Stimulated activated effector memory CD8-positive, alpha-beta T cell treated with anti-CD3 and anti-CD28 coated beads, Interleukin-12 subunit alpha, Interleukin-12 subunit beta, amount 100 ng/mL, for 72 hours (primary cell): ENCODE results near the gene PRR19.

Experiments
- ATAC-seq: fragments of 150-1000 bp; cut with Tn5 transposase; 2 replicates; pipeline ENCODE4 v1.10.0; 2021
- DNase-seq, 2 donors: peaks; one replicate each; pipeline ENCODE4 v3.0.0; 2021 to 2022; ENCODE audit warnings: low spot score in 2 of 2
- H3K27ac Mint-ChIP-seq: one replicate; pipeline ENCODE4 v1.8.0; 2022; ENCODE audit warnings: mild to moderate bottlenecking, mixed read lengths
- H3K36me3 Mint-ChIP-seq: one replicate; pipeline ENCODE4 v1.8.0; 2022; ENCODE audit warnings: mild to moderate bottlenecking, mixed read lengths
- H3K4me1 Mint-ChIP-seq: one replicate; pipeline ENCODE4 v1.8.0; 2022; ENCODE audit warnings: mixed read lengths
- H3K4me3 Mint-ChIP-seq: one replicate; pipeline ENCODE4 v1.8.0; 2022; ENCODE audit warnings: mild to moderate bottlenecking, mixed read lengths
- H3K9me3 Mint-ChIP-seq: one replicate; pipeline ENCODE4 v1.8.0; 2022; ENCODE audit warnings: mixed read lengths

Gene PRR19

DNA sequence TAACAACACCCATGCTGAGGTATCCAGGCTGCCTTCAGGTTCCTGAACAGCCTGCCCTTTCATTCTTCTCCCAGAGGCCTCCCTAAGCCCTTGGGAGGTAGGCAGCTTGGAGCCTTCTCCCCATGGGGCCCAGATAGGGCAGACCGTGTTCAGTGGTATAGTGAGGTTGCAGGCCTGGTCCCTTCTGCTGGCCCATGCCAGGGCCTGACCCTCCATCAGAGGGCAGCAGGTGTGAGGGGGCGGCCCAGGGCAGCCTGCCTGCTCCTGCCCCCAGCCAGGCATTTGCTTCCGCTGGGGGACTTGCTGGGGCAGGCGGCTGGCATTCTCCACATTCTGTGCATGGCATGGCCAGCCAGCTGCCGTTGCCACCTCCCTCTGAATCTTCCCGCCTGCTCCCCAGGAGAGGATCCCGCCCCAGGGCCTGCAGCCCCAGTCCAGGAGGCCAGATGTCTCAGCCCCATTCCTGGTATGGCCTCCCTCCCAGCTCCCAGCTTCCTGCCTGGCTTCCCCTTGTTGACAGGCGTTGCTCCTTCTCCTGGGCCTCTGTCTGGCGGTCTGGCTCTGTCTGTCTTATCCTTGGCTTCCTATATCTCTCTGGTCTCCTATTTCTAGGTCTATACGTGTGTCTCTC lies 24.0 kb upstream of the PRR19 start:
- ATAC-seq (no peak), DNase-seq (no peak)
- no peak overlapping the region for H3K4me3 Mint-ChIP-seq
- H3K27ac Mint-ChIP-seq, result peak overlapping the region; percentile 94
- peaks cover 64% of the 10 kb centered on the region for H3K4me1 Mint-ChIP-seq
- H3K9me3 Mint-ChIP-seq, result no peaks in the 10 kb centered on the region
- peaks cover 70% of the 10 kb centered on the region for H3K36me3 Mint-ChIP-seq

DNA sequence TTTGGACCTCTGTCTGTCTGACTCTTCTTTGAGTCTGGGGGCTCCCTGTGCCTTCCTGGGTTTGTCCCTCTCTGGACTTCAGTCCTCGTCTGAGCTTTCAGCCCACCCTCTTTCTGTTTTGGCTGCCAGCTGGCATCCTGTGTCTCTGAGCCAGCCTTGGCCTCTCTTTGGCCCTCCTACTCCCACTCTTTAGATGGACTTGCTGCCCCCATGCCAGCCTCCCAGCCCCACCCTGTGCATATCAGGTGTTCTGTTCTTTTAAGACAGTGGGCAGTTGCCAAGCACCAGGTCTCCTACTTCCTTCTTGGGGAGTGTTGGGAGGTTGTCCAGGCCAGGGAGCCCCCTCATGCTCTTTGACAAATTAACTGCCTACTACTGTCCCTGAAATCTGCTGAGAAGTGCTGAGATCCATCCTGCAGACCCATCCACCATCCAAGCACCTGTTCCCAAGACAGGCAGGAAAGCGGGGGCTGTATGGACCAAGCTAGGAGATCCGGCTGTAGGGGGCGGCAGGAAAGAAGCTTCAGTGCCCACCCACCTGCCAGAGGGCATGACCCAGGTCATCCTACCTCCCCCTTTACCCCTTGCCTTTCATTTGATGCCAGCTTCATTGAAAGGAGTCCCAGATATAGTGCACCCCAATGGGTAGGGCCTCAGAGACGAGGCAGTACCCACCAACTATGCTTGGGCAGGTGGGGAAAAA lies 23.3 kb upstream of the PRR19 start:
- ATAC-seq (no peak), DNase-seq (no peak)
- no peak overlapping the region for H3K4me3 Mint-ChIP-seq
- H3K27ac Mint-ChIP-seq, result peak overlapping the region; percentile 94
- H3K36me3 Mint-ChIP-seq, result peaks cover 64% of the 10 kb centered on the region
- no peaks in the 10 kb centered on the region for H3K9me3 Mint-ChIP-seq
- peaks cover 60% of the 10 kb centered on the region for H3K4me1 Mint-ChIP-seq

DNA sequence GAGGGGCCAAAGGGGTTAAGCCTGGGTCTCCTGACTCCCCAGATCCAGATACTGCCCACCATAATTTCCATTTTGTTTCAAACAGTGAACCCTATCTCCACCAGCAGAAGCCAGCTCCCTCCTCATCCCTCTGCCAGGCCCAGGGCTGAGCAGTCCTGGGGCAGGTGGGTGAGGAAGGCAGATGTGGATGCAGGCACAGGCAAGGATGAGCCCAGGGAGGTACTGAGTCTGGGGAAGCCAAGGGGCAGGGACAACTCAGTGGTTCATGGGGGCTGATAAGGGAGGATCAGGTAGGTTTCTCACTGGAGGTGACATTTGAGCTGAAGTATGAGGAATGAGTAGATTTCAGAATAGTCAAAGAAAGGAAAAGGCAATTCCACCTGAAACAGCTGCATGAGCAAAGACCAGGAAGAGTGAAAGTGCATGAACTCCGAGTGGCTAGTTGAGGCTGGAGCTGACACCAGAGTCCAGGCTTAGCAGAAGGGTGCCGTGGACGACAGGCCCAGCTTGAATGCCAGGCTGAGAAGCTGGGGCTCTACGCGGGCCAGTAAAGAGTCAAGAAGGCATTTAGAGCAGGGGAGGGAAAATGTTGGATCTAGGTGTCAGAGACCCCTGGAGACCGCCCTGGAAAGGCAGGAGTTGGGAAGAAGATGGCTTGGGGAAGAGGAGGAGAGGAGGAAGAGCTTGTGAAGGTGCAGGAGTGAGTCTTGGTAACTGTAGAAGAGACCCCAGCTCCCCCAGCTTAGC lies 22.6 kb upstream of the PRR19 start:
- Mint-ChIP-seq H3K9me3 (no peaks in the 10 kb centered on the region), H3K4me1 (peaks cover 53% of the 10 kb centered on the region), H3K36me3 (peaks cover 56% of the 10 kb centered on the region), H3K27ac (peak overlapping the region; percentile 94), H3K4me3 (no peak overlapping the region)
- DNase-seq (no peak), ATAC-seq (no peak)

DNA sequence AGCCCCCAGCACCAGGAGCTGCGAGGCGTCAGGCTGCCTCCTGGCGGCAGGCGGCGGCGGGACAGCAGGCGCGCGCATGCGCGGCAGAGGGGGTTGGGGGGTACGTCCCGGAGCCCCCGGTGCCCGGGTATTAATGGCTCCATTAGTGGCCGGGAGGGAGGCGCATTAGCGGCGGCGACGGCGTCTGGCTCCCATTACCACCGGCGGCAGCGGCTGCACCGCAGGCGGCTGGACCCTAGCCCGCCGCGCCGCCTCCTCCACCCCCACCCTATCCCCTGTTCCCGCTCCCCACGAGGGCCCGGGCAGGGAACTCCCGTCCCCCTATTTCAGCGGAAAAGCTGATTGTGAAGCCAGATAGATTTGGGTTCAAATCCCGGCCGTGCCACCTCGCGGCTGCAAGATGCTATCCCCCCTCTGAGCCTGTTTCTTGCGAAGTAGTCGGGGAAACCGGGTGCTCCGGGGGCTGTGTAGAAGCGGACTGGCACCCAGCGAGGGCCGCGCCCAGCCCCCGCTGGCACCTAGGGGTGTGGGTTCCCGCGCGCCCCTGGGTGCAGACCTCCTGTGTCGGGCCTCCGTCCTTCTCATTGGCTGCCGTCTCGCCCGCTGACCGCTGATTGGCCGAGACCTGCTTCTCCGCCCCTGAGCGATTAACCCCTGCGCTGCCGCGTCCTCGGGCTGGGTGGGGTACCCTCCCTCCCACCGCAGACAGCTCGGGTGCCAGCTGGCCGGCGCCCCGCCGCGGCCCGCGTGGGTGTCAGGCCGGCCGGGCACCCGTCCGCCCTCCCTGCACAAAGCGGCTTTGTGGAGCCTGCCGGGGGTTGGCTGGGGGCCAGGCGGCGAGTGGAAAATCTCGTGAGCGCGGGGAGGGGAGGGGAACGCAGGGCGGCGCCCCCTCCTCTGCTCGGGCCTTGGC lies 21.8 kb upstream of the PRR19 start:
- Mint-ChIP-seq H3K36me3 (peaks cover 55% of the 10 kb centered on the region), H3K4me1 (peaks cover 52% of the 10 kb centered on the region), H3K27ac (peak overlapping the region; percentile 94), H3K9me3 (no peaks in the 10 kb centered on the region), H3K4me3 (no peak overlapping the region)
- peak; percentile 82 to 94 for DNase-seq
- ATAC-seq, result peak; percentile 61

DNA sequence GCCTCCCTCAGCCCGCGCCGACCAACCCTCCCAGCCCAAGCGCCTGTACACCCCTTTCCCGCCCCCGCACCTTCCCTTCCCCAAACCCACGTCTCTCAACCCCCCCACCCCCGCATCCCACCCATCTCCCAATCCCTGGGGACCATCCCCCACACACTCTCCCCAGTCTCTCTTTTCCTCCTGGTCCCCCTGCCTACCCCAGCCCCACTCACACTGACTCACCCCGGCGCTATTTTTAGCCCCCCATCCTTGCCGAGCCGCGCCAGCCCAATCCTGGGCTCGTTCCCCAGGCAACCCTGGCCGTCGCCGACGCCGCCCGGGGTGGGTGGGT lies 21.2 kb upstream of the PRR19 start:
- H3K9me3 Mint-ChIP-seq, result no peaks in the 10 kb centered on the region
- no peak overlapping the region for H3K4me3 Mint-ChIP-seq
- DNase-seq, result no peak
- H3K27ac Mint-ChIP-seq, result peak overlapping the region; percentile 94
- peaks cover 52% of the 10 kb centered on the region for H3K4me1 Mint-ChIP-seq
- ATAC-seq, result no peak
- peaks cover 49% of the 10 kb centered on the region for H3K36me3 Mint-ChIP-seq

DNA sequence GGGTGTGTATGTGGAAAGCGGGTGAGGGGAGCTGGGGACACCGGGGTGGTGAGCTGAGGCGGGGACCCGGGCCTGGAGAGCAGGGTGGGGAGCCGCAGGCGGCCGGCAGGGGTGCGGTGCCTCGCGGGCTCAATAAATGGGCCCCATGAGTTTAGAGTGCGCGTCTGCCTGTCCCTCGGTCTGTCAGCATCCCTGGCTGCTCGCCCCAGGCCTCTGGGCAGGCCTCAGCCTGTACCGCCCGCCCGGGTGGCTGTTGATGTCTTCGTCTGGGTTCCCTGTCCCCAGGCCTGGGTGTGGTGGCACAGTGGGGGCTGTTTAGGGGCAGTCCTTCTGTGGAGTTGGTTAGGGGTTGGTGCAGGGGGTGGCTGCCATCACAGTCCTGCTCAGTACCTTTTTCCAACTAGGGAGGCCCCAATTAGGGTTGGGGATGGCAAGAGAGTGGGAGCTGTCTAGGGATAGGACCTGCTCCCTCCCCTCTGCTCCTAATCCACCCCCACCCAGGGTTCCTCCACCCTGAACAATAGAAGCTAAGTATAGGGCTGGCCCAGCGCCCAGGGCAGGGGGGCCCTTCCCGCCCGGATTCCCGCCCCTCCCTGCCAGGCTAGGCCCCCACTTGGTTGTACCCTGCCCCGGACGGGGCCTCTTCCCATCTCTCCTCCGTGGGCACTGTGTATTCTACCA lies 20.6 kb upstream of the PRR19 start:
- H3K9me3 Mint-ChIP-seq, result no peaks in the 10 kb centered on the region
- no peak overlapping the region for H3K27ac Mint-ChIP-seq
- peaks cover 52% of the 10 kb centered on the region for H3K4me1 Mint-ChIP-seq
- DNase-seq, result no peak
- H3K4me3 Mint-ChIP-seq, result no peak overlapping the region
- no peak for ATAC-seq
- H3K36me3 Mint-ChIP-seq, result peaks cover 46% of the 10 kb centered on the region

DNA sequence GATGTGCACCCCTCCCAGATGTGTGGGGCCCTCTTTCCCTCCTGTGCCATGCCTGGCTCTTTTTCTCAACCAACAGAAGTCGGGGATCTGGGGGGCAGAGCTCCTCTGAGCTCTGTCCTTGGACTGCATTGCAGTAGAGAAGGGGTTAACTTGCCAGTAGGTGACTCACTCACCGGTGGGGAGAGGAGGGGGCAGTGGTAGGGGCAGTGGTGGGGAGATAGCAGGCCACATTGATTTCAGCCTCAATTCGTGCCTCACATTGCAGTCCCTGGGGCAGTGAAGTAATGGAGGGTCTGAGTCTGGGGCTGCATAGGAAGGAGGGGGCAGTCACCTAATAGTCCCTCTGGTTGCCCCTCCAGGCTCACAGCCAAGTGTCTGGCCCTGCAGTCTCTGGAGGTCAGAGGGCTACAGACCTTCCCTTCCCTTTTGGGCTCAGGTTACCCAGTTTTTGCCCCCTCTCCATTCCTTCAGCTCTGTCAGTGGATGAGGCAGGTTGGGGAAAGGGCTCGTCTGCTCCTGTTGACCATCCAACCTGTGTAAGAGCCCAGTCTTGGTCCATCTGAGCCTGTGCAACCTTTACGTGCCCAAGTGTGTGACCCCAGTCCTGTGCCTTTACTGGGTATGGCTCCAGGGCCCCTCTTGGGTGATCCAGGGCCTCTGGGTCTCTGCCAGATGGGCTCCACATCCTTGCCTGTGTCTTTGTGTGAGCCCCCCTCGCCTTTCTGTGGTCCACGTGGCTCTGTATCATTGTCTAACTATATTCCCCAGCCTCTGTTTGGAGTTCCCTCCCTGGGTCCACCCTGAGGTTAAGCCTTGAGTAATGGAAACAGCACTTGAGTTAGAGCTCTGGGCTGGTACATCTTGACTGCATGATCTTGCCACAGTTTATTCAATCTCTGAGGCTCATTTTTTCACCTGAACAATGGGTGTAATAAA lies 19.8 kb upstream of the PRR19 start:
- peaks cover 53% of the 10 kb centered on the region for H3K36me3 Mint-ChIP-seq
- no peaks in the 10 kb centered on the region for H3K9me3 Mint-ChIP-seq
- no peak overlapping the region for H3K27ac Mint-ChIP-seq
- DNase-seq, result no peak
- ATAC-seq, result no peak
- no peak overlapping the region for H3K4me3 Mint-ChIP-seq
- peaks cover 45% of the 10 kb centered on the region for H3K4me1 Mint-ChIP-seq

DNA sequence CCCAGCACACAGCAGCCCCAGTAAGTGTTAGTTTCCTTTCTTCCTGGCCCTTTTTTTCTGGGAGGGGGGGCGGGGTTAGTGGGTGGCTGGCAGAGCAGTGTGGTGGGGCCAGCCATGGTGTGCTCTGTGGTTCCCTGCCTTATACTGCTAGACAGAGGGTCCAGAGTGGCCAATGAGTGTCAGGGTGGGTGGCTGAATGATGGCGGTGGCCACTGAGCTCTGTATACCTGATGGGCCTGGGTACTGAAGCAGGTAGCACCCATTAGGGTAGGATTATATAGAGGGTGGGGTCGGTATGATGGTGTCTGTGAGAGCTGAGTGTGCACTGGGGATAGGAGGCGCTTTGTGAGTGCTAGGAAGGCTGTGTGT lies 19.1 kb upstream of the PRR19 start:
- Mint-ChIP-seq H3K4me1 (peaks cover 40% of the 10 kb centered on the region), H3K36me3 (peaks cover 53% of the 10 kb centered on the region), H3K9me3 (no peaks in the 10 kb centered on the region), H3K27ac (no peak overlapping the region), H3K4me3 (no peak overlapping the region)
- no peak for ATAC-seq
- no peak for DNase-seq

DNA sequence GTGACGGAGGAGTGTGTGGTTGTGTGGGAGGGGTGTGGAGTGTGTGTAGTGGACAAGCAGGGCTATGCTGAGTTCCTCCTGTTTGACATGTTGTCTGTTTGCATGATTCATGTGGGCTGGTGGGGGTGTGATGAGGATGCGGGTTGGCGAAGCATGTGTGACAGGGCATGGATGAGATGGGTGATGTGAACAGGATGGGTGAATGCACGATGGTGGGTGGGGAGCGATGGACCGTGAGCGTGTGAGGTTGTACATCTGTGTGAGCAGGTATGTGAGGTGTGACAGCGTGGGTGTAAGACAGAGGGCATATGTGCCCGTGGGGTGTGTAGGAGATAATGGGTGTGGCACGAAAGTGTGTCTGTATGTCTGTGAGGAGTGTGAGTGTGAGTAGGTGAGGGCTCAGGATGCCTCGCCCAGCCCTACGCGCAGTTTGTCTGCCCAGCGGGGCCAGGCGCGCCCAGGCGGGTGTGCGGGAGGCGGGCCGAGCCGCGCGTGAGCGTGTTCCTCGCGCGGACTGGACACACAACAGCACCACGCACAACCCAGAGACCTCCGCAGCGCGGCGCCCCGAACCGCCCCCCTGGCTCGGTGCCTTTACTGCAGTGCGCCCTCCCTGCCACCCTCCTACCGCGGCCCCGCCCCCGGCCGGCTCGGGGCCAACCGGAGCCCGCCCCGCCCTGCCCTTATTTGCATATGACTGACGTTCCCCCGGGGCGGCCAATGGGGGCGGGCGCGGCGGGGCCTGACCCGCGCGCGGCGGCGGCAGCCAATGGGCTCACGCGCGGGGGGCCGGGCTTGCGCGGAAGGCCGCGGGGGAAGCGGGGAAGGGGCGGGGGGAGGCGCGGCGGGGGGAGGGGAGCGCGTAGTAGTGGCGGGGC lies 18.5 kb upstream of the PRR19 start:
- no peak overlapping the region for H3K27ac Mint-ChIP-seq
- H3K9me3 Mint-ChIP-seq, result no peaks in the 10 kb centered on the region
- H3K4me1 Mint-ChIP-seq, result peaks cover 33% of the 10 kb centered on the region
- peaks cover 53% of the 10 kb centered on the region for H3K36me3 Mint-ChIP-seq
- H3K4me3 Mint-ChIP-seq, result no peak overlapping the region
- DNase-seq (peak; percentile 86 to 92), ATAC-seq (peak; percentile 78)

DNA sequence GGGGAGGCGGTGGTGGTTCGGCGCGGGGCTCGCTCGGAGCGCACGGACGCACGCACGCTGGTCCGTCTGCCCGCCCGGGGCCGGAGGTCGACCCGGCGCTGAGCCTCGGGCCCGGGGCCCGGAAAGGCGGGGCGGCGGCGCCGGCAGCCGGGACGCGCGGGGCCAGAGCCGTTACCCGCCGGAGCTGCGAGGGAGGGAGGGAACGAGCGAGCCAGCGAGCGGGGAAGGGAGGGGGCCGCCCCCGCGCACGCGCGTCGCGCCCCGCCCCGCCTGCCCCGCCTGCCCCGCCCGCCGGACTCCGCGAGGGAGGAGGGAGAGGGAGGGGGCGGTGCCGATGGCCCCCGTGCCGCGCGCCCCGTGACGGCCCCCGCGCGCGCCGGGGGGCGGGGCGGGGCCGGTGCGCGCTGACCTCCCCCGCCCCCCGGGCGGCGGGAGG lies 17.8 kb upstream of the PRR19 start:
- DNase-seq, result peak in 1 of 2 donors; percentile 73
- Mint-ChIP-seq H3K36me3 (peaks cover 55% of the 10 kb centered on the region), H3K9me3 (no peaks in the 10 kb centered on the region), H3K4me3 (peak overlapping the region; percentile 84), H3K4me1 (peaks cover 27% of the 10 kb centered on the region), H3K27ac (no peak overlapping the region)
- ATAC-seq, result peak; percentile 33

DNA sequence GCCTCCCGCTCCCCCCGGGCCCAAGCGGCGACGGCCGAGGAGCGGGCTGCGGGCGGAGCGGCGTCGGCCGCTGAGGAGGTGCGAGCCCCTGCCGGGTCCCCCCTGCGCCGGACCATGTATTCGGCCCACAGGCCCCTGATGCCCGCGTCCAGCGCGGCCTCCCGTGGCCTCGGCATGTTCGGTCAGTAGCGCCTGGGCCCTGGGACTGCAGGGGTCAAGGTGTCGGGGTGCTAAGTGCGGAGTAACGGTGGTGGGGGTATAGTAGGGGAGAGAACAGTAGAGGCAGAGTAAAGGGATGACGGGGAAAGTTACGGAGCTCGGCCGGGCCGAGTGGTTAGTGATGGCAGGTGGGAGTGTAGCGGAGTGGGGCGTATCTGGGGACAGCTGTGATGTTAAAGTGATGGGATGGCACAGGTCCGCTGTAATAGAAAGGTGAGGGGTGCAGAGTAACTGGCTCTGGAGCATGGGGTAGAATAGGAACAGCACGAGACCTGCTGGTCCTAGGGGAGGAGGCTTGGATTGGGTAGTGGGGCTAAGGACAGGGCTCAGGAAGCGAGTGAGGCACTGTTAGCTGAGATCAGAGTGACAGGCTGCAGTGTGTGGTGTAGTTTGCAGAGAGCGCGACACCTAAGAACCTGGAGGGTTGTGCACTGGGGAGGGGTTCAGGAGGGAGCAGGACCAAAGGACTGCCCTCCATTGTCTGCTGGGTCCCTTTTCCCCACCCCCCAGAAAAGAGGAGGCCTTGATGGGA lies 17.2 kb upstream of the PRR19 start:
- ATAC-seq, result no peak
- no peaks in the 10 kb centered on the region for H3K9me3 Mint-ChIP-seq
- peak overlapping the region; percentile 84 for H3K4me3 Mint-ChIP-seq
- no peak for DNase-seq
- peaks cover 55% of the 10 kb centered on the region for H3K36me3 Mint-ChIP-seq
- peaks cover 20% of the 10 kb centered on the region for H3K4me1 Mint-ChIP-seq
- peak overlapping the region; percentile 90 for H3K27ac Mint-ChIP-seq

DNA sequence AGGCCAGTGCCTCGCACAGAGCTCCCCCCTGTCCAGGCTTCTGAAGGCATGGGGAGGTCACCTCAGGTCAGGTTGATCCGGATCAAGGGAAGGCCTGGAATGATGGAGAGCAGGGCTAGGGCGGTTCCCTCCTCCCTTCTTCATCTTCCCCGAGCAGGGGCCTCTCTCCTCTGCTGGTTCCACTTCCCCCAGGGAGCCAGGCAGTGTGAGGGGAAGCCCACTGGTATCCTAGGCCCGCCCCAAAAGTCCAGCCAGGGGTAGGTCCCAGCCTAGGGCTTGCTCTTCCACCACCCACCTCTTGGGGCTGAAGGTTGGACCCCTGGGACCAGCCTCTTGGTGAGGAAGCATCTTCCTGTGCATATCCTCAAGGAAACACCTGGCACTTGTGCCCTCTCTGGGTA lies 16.4 kb upstream of the PRR19 start:
- Mint-ChIP-seq H3K9me3 (no peaks in the 10 kb centered on the region), H3K27ac (peak overlapping the region; percentile 90), H3K36me3 (peaks cover 61% of the 10 kb centered on the region), H3K4me1 (peaks cover 19% of the 10 kb centered on the region), H3K4me3 (peak overlapping the region; percentile 84)
- no peak for DNase-seq
- no peak for ATAC-seq

DNA sequence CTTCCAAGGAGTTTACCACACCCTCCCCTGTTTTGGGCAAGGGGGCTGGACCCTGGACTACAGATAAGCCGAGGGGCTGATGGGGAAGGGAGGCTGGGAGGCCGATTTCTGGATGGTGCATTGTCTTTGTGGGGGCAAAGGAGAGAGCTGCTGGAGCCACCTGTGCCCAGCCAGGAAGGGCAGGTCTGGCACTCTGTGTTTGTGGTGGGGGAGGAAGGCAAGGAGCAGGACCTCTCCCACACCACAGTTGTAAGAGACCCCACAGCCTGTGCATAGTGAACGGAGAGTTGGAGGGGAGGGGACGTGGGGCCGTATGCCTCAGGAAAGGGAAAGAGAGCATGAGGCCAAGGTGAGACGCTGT lies 16.0 kb upstream of the PRR19 start:
- DNase-seq, result no peak
- no peak for ATAC-seq
- H3K36me3 Mint-ChIP-seq, result peaks cover 65% of the 10 kb centered on the region
- H3K4me1 Mint-ChIP-seq, result peaks cover 19% of the 10 kb centered on the region
- H3K27ac Mint-ChIP-seq, result peak overlapping the region; percentile 90
- peak overlapping the region; percentile 84 for H3K4me3 Mint-ChIP-seq
- H3K9me3 Mint-ChIP-seq, result no peaks in the 10 kb centered on the region
